ENCODE measurements around the gene FANCC.

FANCC gene

GRCh38 chr9:95284162-95285080 is 33.1 kb downstream of the FANCC start:
- H3K27ac Mint-ChIP-seq = peak overlapping the region; percentile 89 to 93 (median 90)
- H3K27me3 Mint-ChIP-seq (ENCODE audit: low read depth) = no peaks in the 10 kb centered on the region
- peaks cover 16% of the 10 kb centered on the region for H3K4me1 Mint-ChIP-seq

GRCh38 chr9:95283673-95284072 is 33.8 kb downstream of the FANCC start:
- no peak for TF ChIP-seq CTCF (IDR thresholded peaks at IDR 0.05; ENCODE audit: unreplicated experiment in 3 of 3)
- Mint-ChIP-seq H3K4me3 (no peak overlapping the region), H3K36me3 (ENCODE audit: low read depth) (peaks cover 20% of the 10 kb centered on the region), H3K27me3 (ENCODE audit: low read depth) (no peaks in the 10 kb centered on the region), H3K9me3 (peaks cover 19% of the 10 kb centered on the region), H3K27ac (peak overlapping the region; percentile 89 to 93 (median 90)), H3K4me1 (peaks cover 16% of the 10 kb centered on the region)

More at GRCh38 chr9:95284162-95285080, 33.1 kb downstream of the FANCC start:
- H3K9me3 Mint-ChIP-seq = peaks cover 19% of the 10 kb centered on the region
- H3K36me3 Mint-ChIP-seq (ENCODE audit: low read depth) = peaks cover 19% of the 10 kb centered on the region
- TF ChIP-seq CTCF (IDR thresholded peaks at IDR 0.05; ENCODE audit: unreplicated experiment in 3 of 3) = no peak
- H3K4me3 Mint-ChIP-seq = peak overlapping the region in 1 of 3 experiments; percentile 45

- H3K36me3 Mint-ChIP-seq (ENCODE audit: low read depth) = peaks cover 28% of the 10 kb centered on the region
- H3K27ac Mint-ChIP-seq = peak overlapping the region in 1 of 3 experiments; percentile 16
- no peak for TF ChIP-seq CTCF (IDR thresholded peaks at IDR 0.05; ENCODE audit: unreplicated experiment in 3 of 3)
- no peaks in the 10 kb centered on the region for H3K27me3 Mint-ChIP-seq (ENCODE audit: low read depth)
- no peak overlapping the region for H3K4me3 Mint-ChIP-seq
- peaks cover 14% of the 10 kb centered on the region for H3K4me1 Mint-ChIP-seq
- peaks cover 25% of the 10 kb centered on the region for H3K9me3 Mint-ChIP-seq
These were observed 35.2 kb downstream of the FANCC start for GRCh38 chr9:95282332-95282731.

- Mint-ChIP-seq H3K4me3 (no peak overlapping the region), H3K27me3 (ENCODE audit: low read depth) (no peaks in the 10 kb centered on the region), H3K27ac (no peak overlapping the region), H3K36me3 (ENCODE audit: low read depth) (peaks cover 28% of the 10 kb centered on the region), H3K9me3 (peaks cover 25% of the 10 kb centered on the region), H3K4me1 (peaks cover 5% of the 10 kb centered on the region)
- no peak for TF ChIP-seq CTCF (IDR thresholded peaks at IDR 0.05; ENCODE audit: unreplicated experiment in 3 of 3)
These were observed 36.8 kb downstream of the FANCC start for GRCh38 chr9:95280745-95281144.

GRCh38 chr9:95277509-95277908 is 40.0 kb downstream of the FANCC start:
- no peak overlapping the region for H3K4me3 Mint-ChIP-seq
- no peak for TF ChIP-seq CTCF (IDR thresholded peaks at IDR 0.05; ENCODE audit: unreplicated experiment in 3 of 3)
- H3K9me3 Mint-ChIP-seq = peaks cover 25% of the 10 kb centered on the region
- H3K4me1 Mint-ChIP-seq = no peaks in the 10 kb centered on the region
- no peak overlapping the region for H3K27ac Mint-ChIP-seq
- peaks cover 33% of the 10 kb centered on the region for H3K36me3 Mint-ChIP-seq (ENCODE audit: low read depth)
- no peaks in the 10 kb centered on the region for H3K27me3 Mint-ChIP-seq (ENCODE audit: low read depth)

Data from nephron (organoid).